GM18508 (cell line): Measurements from ENCODE around the gene TRMT61A.

Source experiments
- ATAC-seq: cut with Tn5 transposase; IDR thresholded peaks from one replicate; pipeline ENCODE4 v1.9.1; 2021; ENCODE audit warnings: moderate number of reproducible peaks; ENCODE audit not compliant: insufficient read depth, unreplicated experiment

Gene TRMT61A

GRCh38 chr14:103545915-103546651 lies 17.1 kb downstream of the TRMT61A start:
- no peak for ATAC-seq

GRCh38 chr14:103546652-103547454 lies 17.9 kb downstream of the TRMT61A start:
- ATAC-seq: no peak

GRCh38 chr14:103547455-103547940 lies 18.5 kb downstream of the TRMT61A start:
- no peak for ATAC-seq

DNA sequence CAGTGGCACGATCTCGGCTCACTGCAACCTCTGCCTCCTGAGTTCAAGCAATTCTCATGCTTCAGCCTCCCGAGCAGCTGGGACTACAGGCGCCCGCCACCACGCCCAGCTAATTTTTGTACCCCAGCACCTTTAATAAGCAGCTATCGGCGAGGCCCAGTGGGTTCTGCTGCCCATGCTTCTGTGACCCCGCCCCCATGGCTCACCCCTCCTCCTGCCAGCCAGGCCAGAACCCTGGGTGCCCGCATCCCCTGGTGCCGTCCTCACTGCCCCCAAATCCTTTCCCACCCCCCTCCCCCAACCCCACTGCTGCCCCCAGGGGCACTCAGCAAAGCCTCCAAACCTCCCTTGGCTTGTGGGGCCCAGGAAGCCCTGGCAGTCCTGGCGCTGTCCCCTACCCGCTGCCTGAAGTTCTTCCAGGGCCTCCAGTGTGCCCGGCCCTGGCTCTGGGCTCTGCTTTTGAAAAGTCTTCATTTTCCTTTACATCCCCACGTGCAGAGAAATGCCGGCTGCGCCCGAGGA lies 19.0 kb downstream of the TRMT61A start:
- no peak for ATAC-seq

DNA sequence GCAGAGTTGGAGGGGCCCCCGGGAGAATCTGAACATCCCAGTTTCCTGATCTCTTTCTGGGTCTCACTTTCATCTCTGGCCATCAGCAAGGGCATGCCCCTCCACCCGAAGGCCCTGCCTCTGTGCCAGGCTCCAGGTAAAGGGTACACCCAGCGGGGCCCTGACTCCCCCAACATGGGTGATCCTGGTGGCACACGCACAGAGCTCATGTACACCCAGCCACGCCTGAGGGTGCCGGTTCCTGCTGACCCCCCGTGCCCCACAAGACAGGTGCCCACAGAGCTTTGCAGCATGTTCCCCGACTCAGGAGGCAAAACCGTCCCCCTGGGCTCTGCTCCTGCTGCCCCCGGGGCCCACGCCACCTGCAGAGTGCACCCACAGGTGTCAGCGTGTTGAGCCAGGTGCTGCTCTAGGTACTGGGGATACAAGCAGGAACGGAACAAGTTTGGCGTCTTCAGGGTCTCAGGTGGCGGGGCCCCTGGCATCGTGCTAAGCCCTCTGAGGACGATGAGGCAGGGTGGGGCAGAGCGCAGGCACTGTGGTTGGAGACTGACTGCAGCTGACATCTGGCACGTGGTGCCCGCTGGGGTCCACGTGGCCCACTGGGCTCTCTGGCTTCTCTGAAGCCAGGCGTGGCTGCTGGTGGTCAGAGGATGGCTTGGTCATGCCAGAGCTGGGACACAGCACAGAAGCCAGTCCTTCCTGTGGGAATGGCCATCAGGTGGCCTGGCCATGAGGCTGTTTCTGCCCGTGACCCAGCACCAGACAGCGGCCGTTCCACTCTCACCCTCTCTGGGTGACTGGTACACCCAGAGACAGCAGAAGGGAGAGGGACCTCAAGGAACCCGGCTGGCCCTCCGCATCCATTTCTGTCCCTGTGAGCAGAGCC lies 19.7 kb downstream of the TRMT61A start:
- no peak for ATAC-seq

GRCh38 chr14:103549361-103550311 lies 20.6 kb downstream of the TRMT61A start:
- no peak for ATAC-seq

GRCh38 chr14:103550451-103551337 lies 21.7 kb downstream of the TRMT61A start:
- no peak for ATAC-seq

- ATAC-seq: no peak
These were observed 22.4 kb downstream of the TRMT61A start for GRCh38 chr14:103551338-103551762.

DNA sequence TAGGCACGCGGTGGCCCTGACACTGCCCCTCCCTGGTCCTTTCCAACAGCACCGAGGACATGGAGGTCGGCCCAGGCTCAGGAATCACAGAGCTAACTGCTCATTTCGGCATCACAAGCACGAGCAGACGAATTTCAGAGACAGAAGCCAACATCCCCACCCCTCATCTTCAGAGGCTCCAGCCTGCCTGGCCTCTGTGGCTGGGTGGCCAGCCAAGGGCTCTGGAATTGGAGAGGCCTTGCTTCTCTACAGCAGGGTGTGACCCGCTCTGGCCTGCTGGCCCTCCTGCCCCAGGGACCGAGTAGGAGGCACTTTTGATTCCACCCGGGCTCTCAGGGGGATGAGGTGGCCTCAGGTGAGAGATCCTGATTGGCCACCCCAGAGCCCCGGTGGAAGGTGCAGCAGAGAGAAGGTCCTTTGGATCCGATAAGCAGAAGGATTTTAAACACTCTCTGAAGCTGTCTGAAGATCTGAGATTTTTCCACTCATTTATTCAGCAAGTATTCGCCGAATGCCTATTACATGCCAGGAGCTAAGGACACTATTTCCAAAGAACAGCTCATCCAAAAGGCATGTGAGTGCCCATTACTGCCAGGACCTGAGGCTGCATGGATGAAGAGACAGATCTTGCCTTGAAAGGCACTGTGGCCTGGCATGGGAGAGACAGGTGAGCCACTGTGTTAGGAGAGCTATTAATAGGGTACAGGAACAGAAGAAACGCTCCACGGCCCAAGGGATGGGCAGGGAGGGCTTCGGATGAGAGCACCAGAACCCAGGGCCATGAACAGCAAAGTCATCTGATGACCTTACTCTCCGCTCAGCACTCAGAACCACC lies 23.2 kb downstream of the TRMT61A start:
- ATAC-seq: no peak

DNA sequence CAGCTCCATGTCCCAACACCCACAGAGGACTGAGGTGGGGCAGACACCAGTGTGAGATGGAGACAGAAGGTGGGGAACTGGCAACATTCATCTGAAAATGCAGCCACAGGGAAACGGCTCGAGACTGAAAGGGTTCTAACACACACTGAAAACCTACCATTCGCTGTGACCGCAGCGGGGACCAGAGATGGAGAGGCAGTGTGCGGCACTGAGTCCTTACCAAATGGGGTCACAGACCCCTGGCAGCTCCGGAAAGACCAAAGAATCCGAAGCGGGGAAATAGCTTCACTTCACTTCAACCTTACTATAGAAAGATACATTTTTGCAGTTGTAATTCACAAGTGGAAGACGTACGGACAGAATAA lies 23.8 kb downstream of the TRMT61A start:
- no peak for ATAC-seq

DNA sequence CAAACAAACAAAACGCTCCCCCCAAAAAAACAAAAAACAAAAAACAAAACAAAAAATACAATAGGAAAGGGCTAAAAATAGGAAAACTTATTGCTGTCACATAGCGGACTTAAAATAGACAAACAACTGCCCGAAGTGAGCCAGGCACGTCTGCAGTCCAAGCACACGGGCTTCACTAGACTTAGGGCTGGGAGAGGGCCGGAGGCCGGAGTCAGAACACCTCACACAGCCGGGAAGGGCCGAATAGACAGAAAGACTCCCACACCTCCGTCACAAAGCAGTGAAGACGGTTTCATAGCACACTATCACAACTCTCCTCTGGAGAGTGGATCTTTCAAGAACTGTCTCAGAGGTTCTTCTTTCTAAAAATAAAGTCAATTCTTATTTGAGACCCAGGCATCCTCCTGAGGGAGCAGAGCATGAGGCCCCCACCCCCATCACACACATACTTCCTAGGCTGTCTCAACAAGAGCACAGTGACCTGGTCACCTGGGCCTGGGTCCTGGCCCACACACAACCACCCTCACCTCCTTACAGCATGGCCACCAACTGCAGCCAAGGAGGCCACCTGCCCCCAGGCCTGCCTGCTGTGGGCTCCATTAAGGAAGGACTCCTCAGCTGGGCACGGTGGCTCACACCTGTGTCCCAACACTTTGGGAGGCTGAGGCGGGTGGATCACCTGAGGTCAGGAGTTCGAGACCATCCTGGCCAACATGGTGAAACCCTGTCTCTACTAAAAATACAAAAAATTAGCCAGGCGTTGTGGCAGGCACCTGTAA lies 26.8 kb downstream of the TRMT61A start:
- no peak for ATAC-seq

- ATAC-seq: no peak
These were observed 28.2 kb downstream of the TRMT61A start for GRCh38 chr14:103556946-103557758.

DNA sequence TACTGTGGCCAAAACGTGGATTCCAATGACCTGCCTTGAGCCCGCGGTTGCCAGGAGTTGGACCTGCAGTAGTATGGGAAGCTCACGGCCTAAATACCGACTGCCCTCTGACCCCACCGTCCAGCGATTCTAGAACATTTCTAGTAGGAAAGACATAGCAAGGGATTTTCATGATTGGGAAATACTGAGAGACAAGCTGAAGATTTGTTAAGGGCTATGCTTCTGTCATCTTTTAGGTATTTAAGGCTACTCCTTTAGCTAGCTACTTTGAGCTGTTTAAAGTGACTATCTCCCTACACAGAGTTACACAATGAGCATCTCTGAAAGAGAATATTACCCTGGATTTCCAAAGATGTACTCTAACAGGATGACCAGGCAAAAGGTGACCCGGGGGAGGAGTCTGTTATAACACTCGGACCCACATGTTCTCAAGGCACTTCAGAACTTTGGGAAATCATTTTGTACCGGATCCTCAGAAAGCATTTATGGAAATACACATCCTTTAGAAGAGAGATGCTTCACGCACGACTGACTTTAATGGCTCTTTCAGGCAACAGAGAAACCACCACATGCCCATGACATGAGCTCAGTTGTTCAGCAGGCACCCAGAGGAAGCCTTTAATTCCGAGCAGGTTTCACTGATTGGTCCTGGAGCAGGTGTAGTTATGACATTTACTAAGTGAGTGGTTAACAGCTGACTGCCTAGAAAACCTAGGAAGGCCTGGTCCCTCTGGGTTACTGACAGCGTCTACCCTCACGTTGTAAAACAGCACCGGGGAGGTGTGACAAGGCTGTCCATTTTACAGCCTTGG lies 29.3 kb downstream of the TRMT61A start:
- no peak for ATAC-seq

DNA sequence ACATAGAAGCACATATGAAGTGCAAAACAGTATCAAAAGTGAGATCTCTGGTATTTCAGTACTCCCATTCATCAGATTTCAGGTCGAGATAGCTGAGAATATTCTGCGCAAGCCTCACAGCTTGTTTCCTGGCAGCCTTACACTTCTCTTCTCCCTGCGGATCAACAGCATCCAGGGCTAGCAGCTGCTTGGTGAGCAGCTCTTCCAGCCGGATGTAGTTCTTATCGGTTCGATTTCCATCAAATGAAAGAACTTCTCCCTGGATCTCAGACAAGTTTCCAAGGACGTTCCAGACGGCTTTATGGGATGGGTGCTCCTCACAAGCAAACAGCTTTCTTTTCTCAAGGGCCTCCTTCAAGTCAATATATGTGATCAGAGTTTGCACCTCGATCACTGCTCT lies 30.8 kb downstream of the TRMT61A start:
- no peak for ATAC-seq

GRCh38 chr14:103560691-103561090 lies 31.7 kb downstream of the TRMT61A start:
- ATAC-seq: no peak
